ENCODE measurements around the gene SCFD2.

DNA sequence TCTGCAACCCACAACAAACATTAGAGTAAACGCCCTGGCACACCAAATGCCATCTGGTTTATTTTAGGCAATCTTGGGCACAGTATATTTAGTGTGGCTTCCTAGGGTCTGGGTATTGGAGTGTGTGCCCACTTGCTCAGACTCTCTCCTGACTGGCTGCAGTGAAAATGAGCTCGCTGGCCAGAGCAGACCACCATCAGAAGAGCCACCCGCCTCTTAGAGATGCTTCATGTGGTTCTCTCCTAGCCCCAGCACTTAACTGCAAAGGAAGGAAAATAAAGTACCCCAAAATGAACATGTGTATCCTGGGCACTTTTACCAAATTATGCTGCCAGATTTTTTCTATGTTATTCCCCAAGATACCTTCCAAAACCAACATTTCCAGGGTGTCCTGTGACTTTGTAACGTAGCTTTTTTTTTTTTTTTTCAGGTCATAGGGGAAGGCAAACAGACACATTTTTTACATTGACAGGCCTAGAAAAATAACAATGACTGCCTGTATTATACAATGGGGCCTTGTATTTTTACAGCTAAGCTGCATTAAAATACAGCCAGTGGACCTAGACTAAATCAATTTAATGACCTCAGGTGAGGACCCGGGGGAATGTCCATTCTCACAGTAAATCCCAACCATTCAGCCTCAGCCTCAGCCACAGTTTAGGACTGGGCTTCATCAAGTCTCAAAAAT is 310.0 kb downstream of the SCFD2 start:
- TF ChIP-seq, protein P1, sequence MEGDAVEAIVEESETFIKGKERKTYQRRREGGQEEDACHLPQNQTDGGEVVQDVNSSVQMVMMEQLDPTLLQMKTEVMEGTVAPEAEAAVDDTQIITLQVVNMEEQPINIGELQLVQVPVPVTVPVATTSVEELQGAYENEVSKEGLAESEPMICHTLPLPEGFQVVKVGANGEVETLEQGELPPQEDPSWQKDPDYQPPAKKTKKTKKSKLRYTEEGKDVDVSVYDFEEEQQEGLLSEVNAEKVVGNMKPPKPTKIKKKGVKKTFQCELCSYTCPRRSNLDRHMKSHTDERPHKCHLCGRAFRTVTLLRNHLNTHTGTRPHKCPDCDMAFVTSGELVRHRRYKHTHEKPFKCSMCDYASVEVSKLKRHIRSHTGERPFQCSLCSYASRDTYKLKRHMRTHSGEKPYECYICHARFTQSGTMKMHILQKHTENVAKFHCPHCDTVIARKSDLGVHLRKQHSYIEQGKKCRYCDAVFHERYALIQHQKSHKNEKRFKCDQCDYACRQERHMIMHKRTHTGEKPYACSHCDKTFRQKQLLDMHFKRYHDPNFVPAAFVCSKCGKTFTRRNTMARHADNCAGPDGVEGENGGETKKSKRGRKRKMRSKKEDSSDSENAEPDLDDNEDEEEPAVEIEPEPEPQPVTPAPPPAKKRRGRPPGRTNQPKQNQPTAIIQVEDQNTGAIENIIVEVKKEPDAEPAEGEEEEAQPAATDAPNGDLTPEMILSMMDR (IDR thresholded peaks at IDR 0.05; ENCODE audit: low read depth, low read length, missing input control) = no peak
- no peak for TF ChIP-seq YY1 (IDR thresholded peaks at IDR 0.05)
- TF ChIP-seq GABPA (IDR thresholded peaks at IDR 0.05 in 1 of 2, conservative IDR thresholded peaks at IDR 0.05 in 1 of 2) = no peak
- no peak for TF ChIP-seq RAD21 (IDR thresholded peaks at IDR 0.05)
- TF ChIP-seq, protein P2, sequence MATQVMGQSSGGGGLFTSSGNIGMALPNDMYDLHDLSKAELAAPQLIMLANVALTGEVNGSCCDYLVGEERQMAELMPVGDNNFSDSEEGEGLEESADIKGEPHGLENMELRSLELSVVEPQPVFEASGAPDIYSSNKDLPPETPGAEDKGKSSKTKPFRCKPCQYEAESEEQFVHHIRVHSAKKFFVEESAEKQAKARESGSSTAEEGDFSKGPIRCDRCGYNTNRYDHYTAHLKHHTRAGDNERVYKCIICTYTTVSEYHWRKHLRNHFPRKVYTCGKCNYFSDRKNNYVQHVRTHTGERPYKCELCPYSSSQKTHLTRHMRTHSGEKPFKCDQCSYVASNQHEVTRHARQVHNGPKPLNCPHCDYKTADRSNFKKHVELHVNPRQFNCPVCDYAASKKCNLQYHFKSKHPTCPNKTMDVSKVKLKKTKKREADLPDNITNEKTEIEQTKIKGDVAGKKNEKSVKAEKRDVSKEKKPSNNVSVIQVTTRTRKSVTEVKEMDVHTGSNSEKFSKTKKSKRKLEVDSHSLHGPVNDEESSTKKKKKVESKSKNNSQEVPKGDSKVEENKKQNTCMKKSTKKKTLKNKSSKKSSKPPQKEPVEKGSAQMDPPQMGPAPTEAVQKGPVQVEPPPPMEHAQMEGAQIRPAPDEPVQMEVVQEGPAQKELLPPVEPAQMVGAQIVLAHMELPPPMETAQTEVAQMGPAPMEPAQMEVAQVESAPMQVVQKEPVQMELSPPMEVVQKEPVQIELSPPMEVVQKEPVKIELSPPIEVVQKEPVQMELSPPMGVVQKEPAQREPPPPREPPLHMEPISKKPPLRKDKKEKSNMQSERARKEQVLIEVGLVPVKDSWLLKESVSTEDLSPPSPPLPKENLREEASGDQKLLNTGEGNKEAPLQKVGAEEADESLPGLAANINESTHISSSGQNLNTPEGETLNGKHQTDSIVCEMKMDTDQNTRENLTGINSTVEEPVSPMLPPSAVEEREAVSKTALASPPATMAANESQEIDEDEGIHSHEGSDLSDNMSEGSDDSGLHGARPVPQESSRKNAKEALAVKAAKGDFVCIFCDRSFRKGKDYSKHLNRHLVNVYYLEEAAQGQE (IDR thresholded peaks at IDR 0.05) = no peak
